HG02763 (cell line): ENCODE data around the gene ARNT2.
"Not testable (repeated sequence)": the region's sequence is repeated elsewhere in the genome, so short reads cannot be mapped to it uniquely, and the experiment has no call there.

Experiments
- ATAC-seq: cut with Tn5 transposase; IDR thresholded peaks from one replicate; pipeline ENCODE4 v1.9.1; 2021; ENCODE audit warnings: mild to moderate bottlenecking, moderate library complexity; ENCODE audit not compliant: unreplicated experiment

ARNT2 gene

DNA sequence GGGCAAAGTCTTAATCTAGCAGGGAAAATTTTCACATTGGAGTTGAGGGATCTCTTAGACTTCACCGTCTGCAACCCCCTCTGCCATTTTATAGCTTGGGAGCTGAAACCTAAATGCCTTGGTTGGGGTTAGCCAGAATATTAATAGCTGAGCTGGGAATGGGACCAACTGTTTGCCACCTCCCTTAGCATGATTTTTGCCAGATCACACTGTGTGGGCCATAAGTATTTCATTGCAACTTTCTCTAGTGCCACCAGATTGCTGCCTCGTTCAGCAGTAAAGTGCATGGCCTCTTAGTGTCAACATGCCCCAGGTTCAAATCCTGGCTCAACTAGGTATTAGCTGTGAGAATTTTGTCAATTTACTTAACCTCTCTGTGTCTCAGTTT, 235.0 kb downstream of the ARNT2 start:
- no peak for ATAC-seq

DNA sequence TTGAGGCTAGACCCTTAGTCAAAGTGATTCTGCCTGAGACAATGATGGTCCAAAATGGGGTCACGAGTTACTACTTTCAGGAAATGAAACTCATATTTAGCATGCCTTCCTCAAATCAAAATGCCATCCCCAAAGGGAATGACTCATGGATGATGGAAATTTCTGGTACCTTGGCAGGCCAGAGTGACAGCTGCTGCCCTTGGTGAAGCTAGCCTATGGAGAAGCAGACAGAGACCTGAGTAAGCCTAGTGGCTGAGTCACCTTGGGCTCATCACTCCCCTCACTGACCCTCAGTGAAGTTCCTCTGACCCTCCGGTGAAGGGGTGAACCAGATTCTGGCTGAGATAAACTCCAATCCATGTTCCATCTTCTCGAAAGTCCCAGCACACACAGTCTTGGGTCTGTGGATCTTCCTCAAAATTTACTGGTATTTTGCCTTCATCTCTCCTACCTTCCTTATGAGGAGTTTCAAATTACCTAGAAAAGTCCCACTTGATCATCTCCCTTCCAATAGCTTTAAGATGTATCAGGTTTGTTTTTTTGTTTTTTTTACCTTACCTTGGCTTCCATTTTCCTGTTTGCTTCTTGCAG, 236.4 kb downstream of the ARNT2 start:
- no peak for ATAC-seq

DNA sequence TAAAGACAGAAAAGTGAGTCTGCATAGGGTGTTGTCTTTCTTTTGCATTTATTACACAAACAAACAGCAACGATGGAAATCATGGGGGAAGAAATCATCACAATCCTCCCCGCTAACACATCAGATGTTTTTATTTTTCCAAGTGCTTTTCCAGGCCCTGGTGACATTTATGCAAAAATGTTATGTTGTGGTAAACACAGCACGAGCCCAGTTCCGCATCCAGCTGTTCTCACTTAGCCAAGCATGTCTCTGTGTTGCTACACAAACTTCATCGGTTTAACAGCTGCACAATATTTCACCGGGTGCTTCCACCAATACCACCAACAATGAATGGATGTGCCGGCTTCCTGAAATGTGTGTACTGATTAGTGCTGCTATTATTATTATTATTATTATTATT, 237.2 kb downstream of the ARNT2 start:
- ATAC-seq: no peak

DNA sequence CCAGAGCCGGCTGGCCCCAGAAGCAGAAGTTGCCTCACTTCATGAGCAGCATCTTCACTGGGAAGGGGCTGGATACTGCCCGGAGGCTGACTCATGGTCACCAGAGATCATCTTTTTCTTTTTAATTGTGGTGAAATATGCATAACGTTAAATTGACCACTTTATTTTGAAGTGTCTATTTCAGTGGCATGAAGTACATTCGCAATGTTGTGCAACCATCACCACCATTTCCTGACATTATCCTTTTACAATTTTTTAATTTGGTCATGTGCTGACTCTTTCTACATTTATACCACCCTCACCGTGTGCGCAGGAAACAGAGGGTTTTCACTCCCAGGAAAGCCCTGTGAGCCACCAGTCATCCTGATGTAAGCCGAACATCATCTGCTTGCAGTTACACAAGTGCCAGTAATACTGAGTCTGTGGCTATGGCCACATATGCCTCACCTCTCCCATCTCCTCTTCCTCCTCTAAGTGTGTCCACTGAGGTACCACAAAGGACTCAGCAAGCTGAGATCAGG, 239.3 kb downstream of the ARNT2 start:
- no peak for ATAC-seq

DNA sequence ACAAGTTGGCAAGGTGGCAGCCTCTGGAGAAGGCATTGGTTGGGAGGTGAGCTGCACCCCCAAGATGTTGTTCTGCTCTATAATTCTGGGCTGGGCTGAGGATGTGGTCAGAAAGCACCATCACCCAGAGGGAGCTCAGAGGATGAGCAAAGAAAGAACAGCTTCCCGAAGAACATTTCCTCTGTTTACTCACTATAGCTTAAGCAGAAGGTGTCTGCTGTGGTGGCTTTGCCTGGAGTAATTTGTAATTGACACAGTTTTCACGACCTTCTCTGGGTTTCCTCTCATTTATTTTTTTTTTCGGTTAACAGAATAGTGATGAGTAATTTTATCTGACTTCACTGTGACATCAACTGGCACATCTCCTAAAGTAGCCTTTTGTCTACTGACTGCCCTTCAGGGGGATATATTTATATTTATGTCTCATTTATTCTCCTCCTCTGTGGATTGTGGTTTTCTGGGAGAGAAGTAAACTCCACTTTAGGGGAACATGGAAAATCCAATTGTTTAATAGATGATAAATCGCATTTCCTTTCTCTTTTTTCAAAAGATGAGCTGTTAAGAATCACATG, 241.4 kb downstream of the ARNT2 start:
- ATAC-seq: no peak

DNA sequence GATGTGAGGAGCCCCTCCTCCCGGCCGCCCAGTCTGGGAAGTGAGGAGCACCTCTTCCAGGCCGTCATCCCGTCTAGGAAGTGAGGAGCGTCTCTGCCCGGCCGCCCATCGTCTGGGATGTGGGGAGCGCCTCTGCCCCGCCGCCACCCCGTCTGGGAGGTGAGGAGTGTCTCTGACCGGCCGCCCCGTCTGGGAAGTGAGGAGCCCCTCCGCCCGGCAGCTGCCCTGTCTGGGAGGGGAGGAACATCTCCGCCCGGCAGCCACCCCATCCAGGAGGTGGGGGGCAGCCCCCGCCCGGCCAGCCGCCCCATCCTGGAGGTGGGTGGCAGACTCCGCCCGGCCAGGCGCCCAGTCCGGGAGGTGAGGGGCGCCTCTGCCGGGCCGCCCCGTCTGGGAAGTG, 243.2 kb downstream of the ARNT2 start:
- not testable (repeated sequence) for ATAC-seq
